ENCODE measurements around the gene MAP4K2.

GRCh38 chr11:64746486-64746885 lies 56.5 kb downstream of the MAP4K2 start:
- TF ChIP-seq, protein P1, sequence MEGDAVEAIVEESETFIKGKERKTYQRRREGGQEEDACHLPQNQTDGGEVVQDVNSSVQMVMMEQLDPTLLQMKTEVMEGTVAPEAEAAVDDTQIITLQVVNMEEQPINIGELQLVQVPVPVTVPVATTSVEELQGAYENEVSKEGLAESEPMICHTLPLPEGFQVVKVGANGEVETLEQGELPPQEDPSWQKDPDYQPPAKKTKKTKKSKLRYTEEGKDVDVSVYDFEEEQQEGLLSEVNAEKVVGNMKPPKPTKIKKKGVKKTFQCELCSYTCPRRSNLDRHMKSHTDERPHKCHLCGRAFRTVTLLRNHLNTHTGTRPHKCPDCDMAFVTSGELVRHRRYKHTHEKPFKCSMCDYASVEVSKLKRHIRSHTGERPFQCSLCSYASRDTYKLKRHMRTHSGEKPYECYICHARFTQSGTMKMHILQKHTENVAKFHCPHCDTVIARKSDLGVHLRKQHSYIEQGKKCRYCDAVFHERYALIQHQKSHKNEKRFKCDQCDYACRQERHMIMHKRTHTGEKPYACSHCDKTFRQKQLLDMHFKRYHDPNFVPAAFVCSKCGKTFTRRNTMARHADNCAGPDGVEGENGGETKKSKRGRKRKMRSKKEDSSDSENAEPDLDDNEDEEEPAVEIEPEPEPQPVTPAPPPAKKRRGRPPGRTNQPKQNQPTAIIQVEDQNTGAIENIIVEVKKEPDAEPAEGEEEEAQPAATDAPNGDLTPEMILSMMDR (IDR thresholded peaks at IDR 0.05) = no peak
- TF ChIP-seq POLR2A (IDR thresholded peaks at IDR 0.05) = no peak

Data from stomach (tissue), 4 donors.